COLO668 (cell line): ENCODE results near the gene TSPAN31.
A peak's percentile ranks its signal among the peaks of the same experiment; 100 is the strongest.

ENCODE experiments used
- DNase-seq: peaks from one replicate; lab custom pipeline; 2025; ENCODE audit not compliant: unreplicated experiment; lab: John Stamatoyannopoulos, UW

The TSPAN31 gene

DNA sequence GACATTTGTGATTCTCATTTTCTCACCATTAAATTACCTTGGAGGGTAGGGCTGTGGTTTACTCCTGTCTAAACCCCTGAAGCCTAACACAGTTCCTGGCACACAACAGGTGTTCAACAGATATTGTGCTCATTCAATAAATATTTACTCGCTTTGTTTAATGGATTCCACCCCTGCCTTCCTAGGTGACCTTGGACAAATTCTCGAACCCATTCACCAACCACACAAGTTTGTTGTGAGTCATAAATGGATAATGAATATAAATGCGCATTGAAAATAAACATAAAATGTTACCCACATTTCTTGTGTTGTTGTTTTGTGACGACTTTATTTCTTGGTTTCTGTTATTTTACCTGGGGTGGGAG lies 37.4 kb downstream of the TSPAN31 start:
- DNase-seq, result no peak

DNA sequence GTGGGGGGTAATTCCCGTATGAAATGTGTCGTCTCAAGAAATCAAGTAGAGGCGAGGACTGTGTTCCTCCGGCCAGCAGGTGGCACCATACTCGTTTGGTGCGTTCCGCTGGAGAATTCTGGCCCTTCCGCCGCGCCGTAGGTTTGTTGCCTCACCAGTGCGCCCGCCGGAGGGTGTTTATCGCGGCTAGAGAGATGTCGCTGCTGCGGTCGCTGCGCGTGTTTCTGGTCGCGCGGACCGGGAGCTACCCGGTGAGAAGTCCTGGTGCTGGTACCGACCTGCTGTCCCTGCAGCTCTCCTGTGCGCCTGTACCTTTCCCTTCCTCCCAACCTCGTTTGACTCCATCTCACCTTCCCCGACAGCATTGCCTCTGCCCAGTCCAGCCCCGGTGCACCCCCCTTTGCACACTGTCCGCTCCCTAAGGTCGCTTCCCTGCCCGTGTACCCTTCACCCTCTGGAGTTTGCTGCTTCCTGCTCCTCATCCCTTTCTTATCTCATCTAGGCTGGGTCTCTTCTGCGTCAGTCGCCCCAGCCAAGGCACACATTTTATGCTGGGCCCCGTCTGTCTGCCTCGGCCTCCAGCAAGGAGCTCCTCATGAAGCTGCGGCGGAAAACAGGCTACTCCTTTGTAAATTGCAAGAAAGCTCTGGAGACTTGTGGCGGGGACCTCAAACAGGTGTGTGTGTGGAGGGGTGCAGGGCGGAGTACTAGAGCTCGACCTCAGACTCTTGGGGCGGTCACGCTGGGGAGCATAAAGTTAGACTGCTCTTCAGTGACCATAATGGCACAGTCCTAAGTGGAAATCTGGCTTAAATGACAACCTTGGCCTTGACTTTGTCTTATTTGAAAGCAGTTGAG lies 38.0 kb downstream of the TSPAN31 start, which contains the start of gene TSFM:
TSFM (plus strand) TSS at position 180 of the 858 bp plus-strand sequence; CDS start at position 195, 15 bp downstream.
- DNase-seq, result peak; percentile 95

DNA sequence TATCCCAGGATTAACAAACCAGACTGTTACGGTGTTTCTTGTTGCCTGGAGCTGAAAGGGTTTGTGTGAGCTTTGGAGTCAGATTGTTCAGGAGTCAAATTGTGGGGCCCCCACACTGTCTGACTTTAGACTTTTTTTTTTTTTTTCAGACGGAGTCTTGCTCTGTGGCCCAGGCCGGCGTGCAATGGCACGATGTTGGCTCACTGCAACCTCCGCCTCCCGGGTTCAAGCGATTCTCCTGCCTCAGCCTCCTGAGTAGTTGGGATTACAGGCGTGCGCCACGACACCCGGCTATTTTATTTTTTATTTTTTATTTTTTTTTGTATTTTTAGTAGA lies 38.6 kb downstream of the TSPAN31 start:
- DNase-seq, result no peak

DNA sequence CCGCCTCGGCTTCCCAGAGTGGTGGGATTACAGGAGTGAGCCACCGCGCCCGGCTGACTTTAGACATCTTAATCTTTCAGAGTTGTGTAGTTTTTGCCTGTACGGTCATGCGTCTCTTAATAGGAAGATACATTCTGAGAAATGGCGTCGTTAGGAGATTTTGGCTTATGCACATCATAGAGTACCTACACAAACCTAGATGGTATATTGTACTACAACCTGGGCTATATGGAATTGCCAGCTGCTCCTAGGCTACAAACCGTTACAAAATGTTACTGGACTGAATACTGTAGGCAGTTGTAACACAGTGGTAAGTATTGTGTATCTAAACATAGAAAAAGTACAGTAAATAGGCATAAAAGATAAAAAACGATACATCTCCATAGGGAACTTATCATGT lies 39.0 kb downstream of the TSPAN31 start:
- DNase-seq, result no peak

DNA sequence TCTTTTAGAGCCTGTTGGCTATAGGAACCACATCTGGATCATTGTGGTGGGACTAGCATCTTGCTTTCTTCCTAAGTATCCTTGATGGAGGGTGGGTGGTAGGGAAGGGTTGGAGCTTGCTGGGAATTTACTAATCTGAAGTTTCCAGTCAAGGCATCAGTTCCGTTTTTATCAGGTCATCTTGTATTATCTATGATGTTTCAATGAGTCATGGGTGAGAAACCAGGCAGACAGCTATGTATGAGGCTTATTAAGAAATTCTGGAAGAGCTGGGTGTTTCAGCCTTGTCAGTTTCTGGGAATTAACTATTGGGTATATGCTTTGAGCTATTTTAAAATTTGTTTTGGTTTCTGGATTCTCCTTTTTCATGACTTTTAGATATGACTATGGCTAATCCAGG lies 49.1 kb downstream of the TSPAN31 start:
- no peak for DNase-seq

DNA sequence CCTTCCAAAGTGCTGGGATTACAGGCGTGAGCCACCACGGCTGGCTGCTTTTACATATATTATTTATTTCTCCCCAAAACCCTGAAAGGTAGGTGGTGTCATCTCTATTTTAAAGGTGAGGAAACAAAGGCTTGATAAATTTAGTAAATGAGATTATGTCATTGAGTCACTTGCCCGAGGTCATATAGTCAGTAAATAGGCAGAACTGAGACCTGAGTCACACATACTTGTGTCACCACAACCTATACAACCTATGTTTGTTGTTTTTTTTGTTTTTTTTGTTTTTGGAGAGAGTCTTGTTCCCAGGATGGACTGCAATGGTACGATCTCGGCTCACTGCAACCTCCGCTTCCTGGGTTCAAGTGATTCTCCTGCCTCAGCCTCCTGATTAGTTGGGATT lies 50.5 kb downstream of the TSPAN31 start:
- DNase-seq, result no peak

DNA sequence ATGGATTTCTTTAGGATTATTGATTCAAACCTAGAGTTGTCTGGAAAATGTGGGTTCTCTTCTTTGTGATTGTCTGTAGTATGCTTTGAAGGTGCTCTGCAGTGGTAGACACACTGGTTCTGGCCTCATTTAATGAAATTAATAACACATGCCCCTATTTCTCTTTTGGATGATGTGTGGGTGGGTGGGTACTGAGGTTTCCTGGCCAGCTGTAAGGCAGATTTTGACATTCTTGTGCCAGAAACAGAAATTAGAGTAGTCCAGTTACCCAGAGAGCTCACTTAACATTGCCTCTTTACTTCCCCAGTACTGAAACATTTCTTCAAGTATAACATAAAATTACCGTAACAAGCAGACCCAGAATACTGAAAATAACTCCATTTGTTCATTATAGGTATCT lies 52.2 kb downstream of the TSPAN31 start:
- DNase-seq, result no peak

DNA sequence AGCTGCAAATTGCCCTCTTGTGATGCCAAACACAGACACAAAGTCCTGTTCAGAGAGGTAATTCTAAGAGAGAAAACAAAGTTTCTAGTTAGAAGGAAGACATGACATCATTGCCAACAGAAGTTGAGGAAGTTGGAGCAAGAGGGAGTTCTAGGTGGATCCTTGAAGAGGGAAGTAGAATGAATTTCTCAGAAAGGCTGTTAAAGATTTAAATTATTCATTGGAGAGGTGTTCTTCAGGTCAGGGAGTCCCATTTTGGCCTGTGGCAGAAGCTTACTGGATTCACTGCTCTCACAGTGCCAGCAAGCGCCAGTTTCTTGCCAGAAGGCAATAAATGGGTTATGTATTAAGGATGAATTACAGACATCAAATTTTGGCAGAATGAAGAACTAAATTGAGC lies 53.1 kb downstream of the TSPAN31 start:
- DNase-seq, result no peak
